MM.1S (cell line): ENCODE measurements around the gene RCAN1.

Experiments used
- CTCF ChIP-seq: fragments of 300-600 bp; sonication (generic); IDR thresholded peaks from 2 replicates; pipeline ENCODE4 v1.5.1; 2016; ENCODE audit warnings: antibody characterized with exemption, low read length, mixed read lengths
- EZH2 ChIP-seq: fragments of 300-600 bp; sonication (generic); optimal IDR thresholded peaks from 2 replicates; pipeline ENCODE3; 2017; ENCODE audit warnings: low read depth, mild to moderate bottlenecking, antibody characterized with exemption, low read length, mixed read lengths
- EZH2phosphoT487 ChIP-seq: fragments of 300-600 bp; sonication (generic); IDR thresholded peaks from 2 replicates; pipeline ENCODE4 v1.6.1; 2018; ENCODE audit warnings: antibody characterized with exemption, low read length

GRCh38 chr21:34517039-34517438 is 97.9 kb downstream of the RCAN1 start:
- TF ChIP-seq CTCF (no peak), EZH2 (no peak), EZH2phosphoT487 (no peak)
